ENCODE results near the gene OSBPL2. TPM values are rescaled to one million over a fixed set of nuclear protein-coding genes. Genes with fewer than 3 reads are reported as not detected.

The OSBPL2 gene
- total and polyA plus RNA-seq, 10 donors = 9.2 to 81.7 (median 48.4) TPM

- no peak for DNase-seq
- no peak overlapping the region for H3K4me3 ChIP-seq
- peaks cover 5 to 14% (median 7%) of the 10 kb centered on the region in 6 donors for H3K4me1 ChIP-seq
- H3K36me3 ChIP-seq = no peaks in the 10 kb centered on the region
- TF ChIP-seq POLR2AphosphoS5 (IDR thresholded peaks at IDR 0.05) = no peak
- TF ChIP-seq CTCF (IDR thresholded peaks at IDR 0.05 in 8 of 11, conservative IDR thresholded peaks at IDR 0.05 in 3 of 11) = no peak
- TF ChIP-seq POLR2A (IDR thresholded peaks at IDR 0.05) = no peak
- WGBS, 5 donors = 84 to 90% (median 87%) methylated on average over 13 of the region's 13 CpGs
- intact Hi-C loops (cut with DNase I; ENCODE audit: low total_unique reads) = no loop called here
- H3K9me3 ChIP-seq = no peaks in the 10 kb centered on the region
- H3K27me3 ChIP-seq (replicated peaks in 1 of 7) = peaks cover 3 to 87% (median 46%) of the 10 kb centered on the region in 7 donors
- no peak overlapping the region for H3K27ac ChIP-seq
These were observed 13.3 kb upstream of the OSBPL2 start for GRCh38 chr20:62225026-62225425.

GRCh38 chr20:62225820-62226635 lies 12.3 kb upstream of the OSBPL2 start:
- 76 to 83% (median 80%) methylated on average over 12 to 17 of the region's 17 CpGs for WGBS, 5 donors
- no peak for DNase-seq
- intact Hi-C loops (cut with DNase I; ENCODE audit: low total_unique reads) = no loop called here
- H3K4me1 ChIP-seq = peaks cover 0 to 5% (median under 1%) of the 10 kb centered on the region in 6 donors
- no peak overlapping the region for H3K4me3 ChIP-seq
- H3K36me3 ChIP-seq = no peaks in the 10 kb centered on the region
- peaks cover 0 to 77% (median 38%) of the 10 kb centered on the region in 7 donors for H3K27me3 ChIP-seq (replicated peaks in 1 of 7)
- H3K9me3 ChIP-seq = no peaks in the 10 kb centered on the region
- H3K27ac ChIP-seq = no peak overlapping the region
- TF ChIP-seq CTCF (IDR thresholded peaks at IDR 0.05 in 8 of 11, conservative IDR thresholded peaks at IDR 0.05 in 3 of 11) (no peak), POLR2AphosphoS5 (IDR thresholded peaks at IDR 0.05) (no peak), POLR2A (IDR thresholded peaks at IDR 0.05) (no peak)

- TF ChIP-seq POLR2A (IDR thresholded peaks at IDR 0.05) (no peak), POLR2AphosphoS5 (IDR thresholded peaks at IDR 0.05) (no peak), CTCF (IDR thresholded peaks at IDR 0.05 in 8 of 11, conservative IDR thresholded peaks at IDR 0.05 in 3 of 11) (no peak)
- intact Hi-C loops (cut with DNase I; ENCODE audit: low total_unique reads) = no loop called here
- Histone ChIP-seq H3K27ac (no peak overlapping the region), H3K36me3 (no peaks in the 10 kb centered on the region), H3K9me3 (no peaks in the 10 kb centered on the region), H3K4me1 (no peaks in the 10 kb centered on the region), H3K27me3 (replicated peaks in 1 of 7) (peaks cover 0 to 68% (median 29%) of the 10 kb centered on the region in 7 donors), H3K4me3 (no peak overlapping the region)
- no peak for DNase-seq
- 60 to 77% (median 72%) methylated on average over 20 to 24 of the region's 24 CpGs for WGBS, 5 donors
These were observed 11.4 kb upstream of the OSBPL2 start for GRCh38 chr20:62226707-62227590.

All from spleen (tissue), 11 donors.